Endothelial cell of umbilical vein (primary cell): Measurements from ENCODE around the gene CCNG1. TPM values are rescaled to one million over a fixed set of nuclear protein-coding genes. Genes with fewer than 3 reads are reported as not detected.
A peak's percentile ranks its signal among the peaks of the same experiment; 100 is the strongest.

ENCODE experiments used
- BruUV-seq: library from RNA; stranded (reverse); fragments of 400-500 nt; replicated peaks from 2 replicates; lab custom pipeline; 2021; lab: Mats Ljungman, UMichigan
- CTCF ChIA-PET: fragments of 300-600, 350-600 bp; sonication (Branson Sonifier 250); formaldehyde crosslinking; loops from one replicate; lab custom pipeline; 2021; ENCODE audit warnings: antibody characterized with exemption, inconsistent platforms; lab: Charles Lee
- POLR2A ChIA-PET: fragments of 300-600, 350-600 bp; sonication (Branson Sonifier 250); formaldehyde crosslinking; loops from one replicate; lab custom pipeline; 2021; ENCODE audit warnings: antibody characterized with exemption, inconsistent platforms; lab: Charles Lee
- DNase-seq: peaks from one replicate; pipeline ENCODE4 v3.0.0-alpha.2; 2011; ENCODE audit warnings: low read depth, low spot score
- FAIRE-seq: peaks from 2 replicates; lab custom pipeline; 2011; peaks lifted over from hg19 to GRCh38; lab: Jason Lieb, UNC
- H2AFZ ChIP-seq: 2 replicates; pipeline ENCODE4 v1.6.0; 2012; ENCODE audit warnings: low read depth, low read length, control low read depth, inconsistent platforms
- H3K27ac ChIP-seq: 2 replicates; pipeline ENCODE4 v1.5.1; 2011; ENCODE audit warnings: low read depth, mild to moderate bottlenecking, control low read depth, low read length, moderate library complexity; ENCODE audit not compliant: insufficient read depth
- H3K27me3 ChIP-seq, 2 experiments: 2 replicates each; pipeline versions ENCODE4 v1.6.0 to v1.6.1; 2011; ENCODE audit warnings: low read length in 2 of 2, mixed read lengths in 1 of 2; ENCODE audit not compliant: control insufficient read depth in 2 of 2, insufficient read depth in 2 of 2
- H3K36me3 ChIP-seq, 2 experiments: 2 replicates in 1 of 2; 3 replicates in 1 of 2; pipeline ENCODE4 v1.5.1; 2011; ENCODE audit warnings: low read length in 2 of 2, mild to moderate bottlenecking in 1 of 2, moderate library complexity in 1 of 2; ENCODE audit not compliant: control insufficient read depth in 2 of 2, insufficient read depth in 2 of 2; ENCODE audit errors: extremely low read depth in 1 of 2
- H3K4me1 ChIP-seq: 3 replicates; pipeline ENCODE4 v1.5.1; 2011; ENCODE audit warnings: mild to moderate bottlenecking, low read length; ENCODE audit not compliant: control insufficient read depth, insufficient read depth; ENCODE audit errors: extremely low read depth
- H3K4me2 ChIP-seq: 2 replicates; pipeline ENCODE4 v1.6.1; 2011; ENCODE audit warnings: low read length, control low read depth, mixed read lengths; ENCODE audit not compliant: insufficient read depth
- H3K4me3 ChIP-seq, 3 experiments: fragments of 200-600 bp in 1 of 3; sonication (generic), shearing (Covaris generic) in 1 of 3; replicated peaks in 1 of 3; 2 replicates each; pipeline ENCODE4 v1.5.1; 2011 to 2016; ENCODE audit warnings: control low read depth in 3 of 3, low read length in 3 of 3, mild to moderate bottlenecking in 2 of 3, inconsistent platforms in 1 of 3, low read depth in 1 of 3, moderate library complexity in 1 of 3; ENCODE audit not compliant: insufficient read depth in 1 of 3
- H3K79me2 ChIP-seq: 2 replicates; pipeline ENCODE4 v1.6.0; 2012; ENCODE audit warnings: low read length, inconsistent platforms; ENCODE audit not compliant: control insufficient read depth, insufficient read depth
- H3K9ac ChIP-seq: replicated peaks from 2 replicates; pipeline ENCODE3; 2011; ENCODE audit warnings: low read length, control low read depth; ENCODE audit not compliant: insufficient read depth; ENCODE audit errors: extremely low read depth
- H3K9me1 ChIP-seq: replicated peaks from 3 replicates; pipeline ENCODE4 v1.6.0; 2011; ENCODE audit warnings: mild to moderate bottlenecking, low read length; ENCODE audit not compliant: control insufficient read depth, insufficient read depth; ENCODE audit errors: extremely low read depth
- H3K9me3 ChIP-seq: replicated peaks from 2 replicates; pipeline ENCODE4 v1.5.1; 2012; ENCODE audit warnings: low read length, inconsistent platforms; ENCODE audit not compliant: control insufficient read depth, insufficient read depth
- H4K20me1 ChIP-seq: replicated peaks from 2 replicates; pipeline ENCODE3; 2011; ENCODE audit warnings: mild to moderate bottlenecking, low read length; ENCODE audit not compliant: control insufficient read depth, insufficient read depth; ENCODE audit errors: extremely low read depth
- CTCF ChIP-seq, 2 donors: IDR thresholded peaks; 1 replicate in 1 of 2; 2 replicates in 1 of 2; pipeline ENCODE4 v1.5.1; 2011; ENCODE audit warnings: low read length in 2 of 2, mild to moderate bottlenecking in 2 of 2, moderate library complexity in 2 of 2, control low read depth in 1 of 2, inconsistent platforms in 1 of 2, low read depth in 1 of 2; ENCODE audit not compliant: insufficient read depth in 1 of 2; ENCODE audit errors: extremely low read depth in 1 of 2
- EZH2 ChIP-seq: IDR thresholded peaks from 2 replicates; pipeline ENCODE4 v1.6.1; 2012; ENCODE audit warnings: borderline replicate concordance, low read depth, mild to moderate bottlenecking, moderate library complexity, low read length, inconsistent platforms; ENCODE audit not compliant: severe bottlenecking
- FOS ChIP-seq: IDR thresholded peaks from 2 replicates; pipeline ENCODE4 v1.6.1; 2011; ENCODE audit warnings: mild to moderate bottlenecking, low read length, moderate library complexity, borderline replicate concordance; ENCODE audit not compliant: insufficient read depth
- GATA2 ChIP-seq: IDR thresholded peaks from 2 replicates; pipeline ENCODE4 v1.7.0; 2011; ENCODE audit warnings: low read depth, mild to moderate bottlenecking, moderate library complexity, mixed read lengths, low read length; ENCODE audit not compliant: insufficient read length, insufficient read depth
- JUN ChIP-seq: IDR thresholded peaks from 2 replicates; pipeline ENCODE4 v1.6.1; 2011; ENCODE audit warnings: borderline replicate concordance, low read depth; ENCODE audit not compliant: insufficient read length, insufficient read depth
- MAX ChIP-seq: IDR thresholded peaks from 2 replicates; pipeline ENCODE4 v1.6.1; 2011; ENCODE audit not compliant: insufficient read depth, insufficient read length
- MYC ChIP-seq: IDR thresholded peaks from one replicate; pipeline ENCODE4 v1.6.1; 2011; ENCODE audit warnings: mild to moderate bottlenecking, low read depth, low read length
- POLR2A ChIP-seq: IDR thresholded peaks from 2 replicates; pipeline ENCODE4 v1.6.1; 2012; ENCODE audit warnings: low read depth, mild to moderate bottlenecking, control low read depth, low read length
- POLR2AphosphoS5 ChIP-seq: IDR thresholded peaks from 2 replicates; pipeline ENCODE4 v1.6.1; 2012; ENCODE audit warnings: low read depth, mild to moderate bottlenecking, control low read depth, low read length, moderate library complexity; ENCODE audit not compliant: insufficient read depth
- dilution Hi-C: fragments of 300-500 bp; cut with MboI; formaldehyde crosslinking; loops from one replicate; pipeline ENCODE4 v1.15.0; 2019; ENCODE audit warnings: low sequenced_read_pairs; ENCODE audit not compliant: extremely low pct_ligation_motif_present
- intact Hi-C: fragments of 100-400 bp; cut with micrococcal nuclease; formaldehyde crosslinking; loops from one replicate; pipeline ENCODE4 v1.10.0; 2022
- polyA plus RNA-seq, 4 experiments: library from polyadenylated mRNA; depleted of rRNA in 3 of 4; stranded (reverse) in 3 of 4; unstranded in 1 of 4; fragments of >200 nt; gene quantifications; 2 replicates each; pipeline versions ENCODE4 v1.2.1 to v1.2.3, GENCODE V29; 2011 to 2012; ENCODE audit warnings: missing spikeins in 1 of 4
- total RNA-seq: library from RNA; stranded (reverse); gene quantifications from 2 replicates; pipeline ENCODE4 v1.2.3, GENCODE V29; 2021

CCNG1 gene
- total and polyA plus RNA-seq, 2 donors (not counting 3 experiments of a cell fraction or from before 2014, with no cell fraction given), result 47.2 to 186 TPM

- DNase-seq (no peak), FAIRE-seq (peak; percentile 24)
- Histone ChIP-seq H3K9ac (no peak overlapping the region), H3K27ac (no peak overlapping the region), H3K4me3 (peak overlapping the region in 2 of 3 experiments; percentile 43 to 99), H4K20me1 (peaks cover 5% of the 10 kb centered on the region), H3K4me2 (peak overlapping the region; percentile 96), H3K27me3 (no peaks in the 10 kb centered on the region), H3K36me3 (peaks cover 14 to 24% of the 10 kb centered on the region in 2 experiments), H3K9me3 (no peaks in the 10 kb centered on the region), H3K79me2 (peaks cover 42% of the 10 kb centered on the region), H3K4me1 (peaks cover 19% of the 10 kb centered on the region), H2AFZ (no peak overlapping the region), H3K9me1 (no peaks in the 10 kb centered on the region)
- TF ChIP-seq JUN (no peak), EZH2 (no peak), MAX (no peak), FOS (no peak), CTCF (IDR thresholded peaks at IDR 0.05; ENCODE audit: extremely low read depth in 1 of 2, insufficient read depth in 1 of 2, low read depth in 1 of 2, low read length in 2 of 2) (no peak), POLR2AphosphoS5 (no peak), GATA2 (no peak), POLR2A (no peak), MYC (no peak)
- intact Hi-C loops (no loop called here), dilution Hi-C loops (no loop called here)
- CTCF ChIA-PET, result interaction anchor here (0.7 to 2.6 kb wide), 4 partner anchors 15 to 64 kb away, joined by 3 to 10 read pairs (median 6); partner anchors contain the start of genes HMMR and NUDCD2
- POLR2A ChIA-PET, result interaction anchor here (4.1 kb wide), 1 partner anchor 21 kb away, joined by 34 read pairs; the partner anchor contains the start of genes HMMR and NUDCD2
- BruUV-seq, result no TSS peak
These were observed 1.7 kb downstream of the CCNG1 start for GRCh38 chr5:163439092-163439425.
